ENCODE results near the gene ATG7. TPM values are rescaled to one million over a fixed set of nuclear protein-coding genes. Genes with fewer than 3 reads are reported as not detected.
A peak's percentile ranks its signal among the peaks of the same experiment; 100 is the strongest.
"Not testable (repeated sequence)": the region's sequence is repeated elsewhere in the genome, so short reads cannot be mapped to it uniquely, and the experiment has no call there.

The ATG7 gene
- total and polyA plus RNA-seq, 8 donors: 25.0 to 73.3 (median 29.6) TPM

DNA sequence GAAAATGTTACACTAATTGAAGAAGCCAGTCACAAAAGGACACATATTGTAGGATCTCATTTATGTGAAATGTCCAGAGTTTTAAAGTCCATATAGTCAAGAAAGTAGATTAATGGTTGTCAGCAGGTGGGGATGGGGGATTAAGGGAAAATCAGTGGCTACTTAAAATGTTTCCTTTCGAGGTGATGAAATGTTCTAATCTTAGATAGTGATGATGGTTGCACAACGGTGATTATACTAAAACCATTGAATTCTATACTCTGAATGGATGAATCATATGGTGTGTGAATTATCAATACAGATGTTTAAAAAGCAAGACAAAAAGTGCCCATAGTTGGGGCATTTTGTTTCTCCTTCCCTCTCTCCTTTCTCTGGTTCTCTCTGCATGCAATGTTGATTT lies 164.6 kb downstream of the ATG7 start:
- H3K9me3 ChIP-seq: no peaks in the 10 kb centered on the region
- peaks cover 0 to under 1% of the 10 kb centered on the region in 2 donors for H3K36me3 ChIP-seq
- no peak overlapping the region for H3K27ac ChIP-seq
- no peaks in the 10 kb centered on the region for H3K27me3 ChIP-seq
- DNase-seq (no peak), ATAC-seq (no peak)
- TF ChIP-seq, protein P1, sequence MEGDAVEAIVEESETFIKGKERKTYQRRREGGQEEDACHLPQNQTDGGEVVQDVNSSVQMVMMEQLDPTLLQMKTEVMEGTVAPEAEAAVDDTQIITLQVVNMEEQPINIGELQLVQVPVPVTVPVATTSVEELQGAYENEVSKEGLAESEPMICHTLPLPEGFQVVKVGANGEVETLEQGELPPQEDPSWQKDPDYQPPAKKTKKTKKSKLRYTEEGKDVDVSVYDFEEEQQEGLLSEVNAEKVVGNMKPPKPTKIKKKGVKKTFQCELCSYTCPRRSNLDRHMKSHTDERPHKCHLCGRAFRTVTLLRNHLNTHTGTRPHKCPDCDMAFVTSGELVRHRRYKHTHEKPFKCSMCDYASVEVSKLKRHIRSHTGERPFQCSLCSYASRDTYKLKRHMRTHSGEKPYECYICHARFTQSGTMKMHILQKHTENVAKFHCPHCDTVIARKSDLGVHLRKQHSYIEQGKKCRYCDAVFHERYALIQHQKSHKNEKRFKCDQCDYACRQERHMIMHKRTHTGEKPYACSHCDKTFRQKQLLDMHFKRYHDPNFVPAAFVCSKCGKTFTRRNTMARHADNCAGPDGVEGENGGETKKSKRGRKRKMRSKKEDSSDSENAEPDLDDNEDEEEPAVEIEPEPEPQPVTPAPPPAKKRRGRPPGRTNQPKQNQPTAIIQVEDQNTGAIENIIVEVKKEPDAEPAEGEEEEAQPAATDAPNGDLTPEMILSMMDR (IDR thresholded peaks at IDR 0.05): no peak
- H3K4me1 ChIP-seq: peaks cover 0 to 13% of the 10 kb centered on the region in 2 donors
- H3K4me3 ChIP-seq: no peak overlapping the region
- intact Hi-C loops (cut with DNase I): no loop called here

- Histone ChIP-seq H3K27me3 (no peaks in the 10 kb centered on the region), H3K36me3 (peaks cover 0 to 5% of the 10 kb centered on the region in 2 donors), H3K4me3 (no peak overlapping the region), H3K4me1 (peaks cover 0 to 13% of the 10 kb centered on the region in 2 donors), H3K27ac (no peak overlapping the region), H3K9me3 (no peaks in the 10 kb centered on the region)
- TF ChIP-seq, protein P1 (IDR thresholded peaks at IDR 0.05): no peak
- ATAC-seq: no peak
- DNase-seq: no peak
- intact Hi-C loops (cut with DNase I): no loop called here
These were observed 165.3 kb downstream of the ATG7 start for GRCh38 chr3:11437506-11437905.

DNA sequence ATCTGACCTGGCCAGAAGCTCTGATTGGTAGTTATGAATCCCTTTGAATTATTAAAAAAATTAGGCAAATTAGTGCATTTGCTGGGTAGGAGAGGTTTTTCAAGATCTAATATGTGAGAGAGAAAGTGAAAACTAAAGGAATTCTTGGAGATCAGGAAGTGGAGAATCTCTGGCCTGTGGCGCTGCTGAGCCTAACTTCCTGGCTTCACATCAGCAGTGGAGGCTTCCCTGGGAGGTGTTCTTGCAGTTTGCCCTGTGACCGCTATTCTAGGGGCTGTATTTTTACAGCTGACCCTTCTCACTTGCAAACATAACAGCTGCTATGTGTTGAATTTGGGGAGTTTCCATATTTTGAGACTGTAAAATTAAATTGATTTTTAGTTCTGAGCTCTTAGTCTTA lies 166.4 kb downstream of the ATG7 start:
- ATAC-seq (no peak), DNase-seq (peak in 1 of 4 donors; percentile 19)
- H3K36me3 ChIP-seq: peaks cover 0 to 5% of the 10 kb centered on the region in 2 donors
- H3K27ac ChIP-seq: no peak overlapping the region
- intact Hi-C loops (cut with DNase I): no loop called here
- no peaks in the 10 kb centered on the region for H3K9me3 ChIP-seq
- no peak overlapping the region for H3K4me3 ChIP-seq
- no peaks in the 10 kb centered on the region for H3K27me3 ChIP-seq
- H3K4me1 ChIP-seq: peaks cover 0 to 11% of the 10 kb centered on the region in 2 donors
- TF ChIP-seq, protein P1 (IDR thresholded peaks at IDR 0.05): no peak

DNA sequence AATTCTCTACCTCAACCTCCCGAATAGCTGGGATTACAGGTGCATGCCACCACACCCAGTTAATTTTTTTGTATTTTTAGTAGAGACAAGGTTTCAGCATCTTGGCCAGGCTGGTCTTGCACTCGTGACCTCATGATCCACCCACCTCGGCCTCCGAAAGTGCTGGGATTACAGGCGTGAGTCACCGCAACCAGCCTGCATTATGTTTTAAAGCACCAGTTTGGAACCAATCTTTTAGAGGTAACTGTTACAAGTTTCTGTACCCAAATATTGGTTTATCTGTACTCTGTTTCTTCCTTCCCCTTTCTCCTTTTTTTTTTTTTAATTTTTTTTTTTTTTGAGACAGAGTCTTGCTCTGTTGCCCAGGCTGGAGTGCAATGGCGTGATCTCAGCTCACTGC lies 169.1 kb downstream of the ATG7 start:
- intact Hi-C loops (cut with DNase I); DNase-seq: not testable (repeated sequence)

DNA sequence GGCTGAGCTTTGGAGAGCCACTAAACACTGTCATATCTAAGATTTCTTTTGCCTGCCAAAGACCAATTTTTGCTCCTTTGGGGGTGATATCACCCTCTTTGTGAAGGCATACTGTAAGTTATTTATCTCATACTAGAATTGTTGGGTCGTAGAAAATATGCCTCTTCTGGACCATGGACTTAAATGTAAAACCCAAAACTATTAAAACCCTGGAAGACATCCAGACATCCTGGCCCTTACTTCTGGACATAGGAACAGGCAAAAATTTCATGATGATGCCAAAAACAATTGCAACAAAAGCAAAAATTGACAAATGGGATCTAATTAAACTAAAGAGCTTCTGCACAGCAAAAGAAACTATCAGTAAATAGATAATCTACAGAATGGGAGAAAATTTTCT lies 172.2 kb downstream of the ATG7 start:
- H3K36me3 ChIP-seq: peaks cover 0 to 5% of the 10 kb centered on the region in 2 donors
- no peak overlapping the region for H3K4me3 ChIP-seq
- no peaks in the 10 kb centered on the region for H3K9me3 ChIP-seq
- no peak for ATAC-seq
- TF ChIP-seq, protein P1 (IDR thresholded peaks at IDR 0.05): no peak
- no peaks in the 10 kb centered on the region for H3K4me1 ChIP-seq
- no peak for DNase-seq
- no peaks in the 10 kb centered on the region for H3K27me3 ChIP-seq
- intact Hi-C loops (cut with DNase I): no loop called here
- H3K27ac ChIP-seq: no peak overlapping the region

More for the DNA sequence above, 169.1 kb downstream of the ATG7 start:
- not testable (repeated sequence) for ATAC-seq, H3K27me3 ChIP-seq, H3K9me3 ChIP-seq, H3K36me3 ChIP-seq, H3K4me1 ChIP-seq, H3K27ac ChIP-seq, H3K4me3 ChIP-seq

- H3K36me3 ChIP-seq; H3K4me3 ChIP-seq; H3K27ac ChIP-seq; intact Hi-C loops (cut with DNase I); H3K27me3 ChIP-seq; DNase-seq; H3K9me3 ChIP-seq; H3K4me1 ChIP-seq; ATAC-seq: not testable (repeated sequence)
These were observed 173.0 kb downstream of the ATG7 start for GRCh38 chr3:11445193-11445592.
